Body of pancreas (tissue), 4 donors: Measurements from ENCODE around the gene GOLT1B.

Experiments used
- CTCF ChIP-seq, 7 experiments: fragments of 450-650 bp in 4 of 7; fragments of 200-600 bp in 3 of 7; sonication (generic) in 3 of 7; IDR thresholded peaks; one replicate each; pipeline ENCODE4 v1.5.1; 2016 to 2019; ENCODE audit warnings: antibody characterized with exemption in 7 of 7
- POLR2A ChIP-seq, 3 donors: fragments of 450-650 bp; IDR thresholded peaks; one replicate each; pipeline ENCODE4 v1.6.1; 2016; ENCODE audit warnings: antibody characterized with exemption in 3 of 3, mild to moderate bottlenecking in 2 of 3

- TF ChIP-seq CTCF (IDR thresholded peaks at IDR 0.05): no peak
- no peak for TF ChIP-seq POLR2A (IDR thresholded peaks at IDR 0.05)
Measured at GRCh38 chr12:21538061-21538653, 36.6 kb downstream of the GOLT1B start.
